SK-MEL-5 (cell line): ENCODE results near the gene ADAM11. TPM values are rescaled to one million over a fixed set of nuclear protein-coding genes. Genes with fewer than 3 reads are reported as not detected.

Experiments
- small RNA-seq, 2 experiments: library from RNA; depleted of rRNA; stranded (forward); fragments of <200 nt; gene quantifications; one replicate each; pipeline ENCODE3, GENCODE V24; 2014
- total RNA-seq: library from RNA; depleted of rRNA; stranded (reverse); fragments of >200 nt; shearing (Covaris generic); gene quantifications from 2 replicates; pipeline ENCODE4 v1.2.3, GENCODE V29; 2014; rRNA removed

Gene ADAM11
- total RNA-seq, 1 experiment from 2014 or later: 7.6 TPM

Small RNA genes within 50 kb of the gene (small RNA-seq; reads per million reads assigned to genes)
- 0 reads per million in 2 experiments for gene RN7SL819P

Other genes with a start within 250 kb of the ADAM11 start
- gene FZD2, start 201.5 kb upstream of the ADAM11 start, total RNA-seq: 0.55 TPM in 1 of 2 replicates, not detected in the other
- gene MEIOC, start 102.5 kb upstream of the ADAM11 start, total RNA-seq: 0.11 and 0.16 TPM in 2 replicates
- gene CCDC43, start 69.2 kb upstream of the ADAM11 start, total RNA-seq: 71.5 and 73.8 TPM in 2 replicates
- gene DBF4B, start 50.3 kb upstream of the ADAM11 start, total RNA-seq: 9.0 and 9.4 TPM in 2 replicates
- 20.9 and 21.1 TPM in 2 replicates for gene GJC1, start 71.3 kb downstream of the ADAM11 start, total RNA-seq
- not detected in 2 replicates for gene HIGD1B, start 88.9 kb downstream of the ADAM11 start, total RNA-seq
- 117 and 118 TPM in 2 replicates for gene EFTUD2, start 140.5 kb downstream of the ADAM11 start, total RNA-seq
- gene GFAP, start 156.5 kb downstream of the ADAM11 start, total RNA-seq: not detected in 2 replicates
- 2.0 and 2.5 TPM in 2 replicates for gene KIF18B, start 188.8 kb downstream of the ADAM11 start, total RNA-seq
- 3.8 and 5.0 TPM in 2 replicates for gene C1QL1, start 209.3 kb downstream of the ADAM11 start, total RNA-seq